Subcutaneous abdominal adipose tissue (tissue), 5 donors: ENCODE measurements around the gene GPC5.
"Not testable (repeated sequence)": the region's sequence is repeated elsewhere in the genome, so short reads cannot be mapped to it uniquely, and the experiment has no call there.

Source experiments
- H3K27ac ChIP-seq: one replicate; pipeline ENCODE4 v1.7.0; 2013; ENCODE audit warnings: low read depth, mild to moderate bottlenecking, inconsistent platforms, low read length, moderate library complexity
- H3K27me3 ChIP-seq, 5 donors: one replicate each; pipeline ENCODE4 v1.7.0; 2013; ENCODE audit warnings: low read length in 5 of 5, inconsistent platforms in 1 of 5; ENCODE audit not compliant: control insufficient read depth in 5 of 5, insufficient read depth in 4 of 5
- H3K36me3 ChIP-seq, 5 donors: one replicate each; pipeline ENCODE4 v1.7.0; 2013; ENCODE audit warnings: low read length in 5 of 5; ENCODE audit not compliant: control insufficient read depth in 5 of 5, insufficient read depth in 5 of 5
- H3K4me1 ChIP-seq, 5 donors: one replicate each; pipeline ENCODE4 v1.7.0; 2013; ENCODE audit warnings: low read length in 5 of 5, mild to moderate bottlenecking in 3 of 5, moderate library complexity in 1 of 5; ENCODE audit not compliant: control insufficient read depth in 5 of 5, insufficient read depth in 5 of 5
- H3K4me3 ChIP-seq, 5 donors: one replicate each; pipeline ENCODE4 v1.7.0; 2013; ENCODE audit warnings: low read length in 5 of 5, low read depth in 1 of 5
- H3K9ac ChIP-seq, 5 donors: one replicate each; pipeline ENCODE4 v1.7.0; 2013; ENCODE audit warnings: low read length in 5 of 5, mild to moderate bottlenecking in 4 of 5, moderate library complexity in 3 of 5
- H3K9me3 ChIP-seq, 5 donors: one replicate each; pipeline ENCODE4 v1.7.0; 2013; ENCODE audit warnings: low read length in 5 of 5; ENCODE audit not compliant: control insufficient read depth in 5 of 5
- donor health status: healthy.
- donor health status: healthy.
- donor health status: healthy.
- donor health status: healthy.
- donor health status: healthy.

The GPC5 gene

GRCh38 chr13:91397595-91397994 is 826 bp upstream of the GPC5 start:
- Histone ChIP-seq H3K9ac (no peak overlapping the region), H3K4me3 (no peak overlapping the region), H3K4me1 (peaks cover 0 to 15% (median 12%) of the 10 kb centered on the region in 5 donors), H3K27ac (no peak overlapping the region), H3K27me3 (peaks cover 11 to 55% (median 32%) of the 10 kb centered on the region in 5 donors), H3K9me3 (no peaks in the 10 kb centered on the region), H3K36me3 (no peaks in the 10 kb centered on the region)

GRCh38 chr13:91399189-91400062 is 1.0 kb downstream of the GPC5 start:
- Histone ChIP-seq H3K4me1 (peaks cover 0 to 15% (median 12%) of the 10 kb centered on the region in 5 donors), H3K27me3 (peaks cover 11 to 50% (median 30%) of the 10 kb centered on the region in 5 donors), H3K4me3 (peak overlapping the region in 3 of 5 donors; percentile 56 to 66 (median 64)), H3K9me3 (no peaks in the 10 kb centered on the region), H3K9ac (no peak overlapping the region), H3K27ac (no peak overlapping the region), H3K36me3 (no peaks in the 10 kb centered on the region)

GRCh38 chr13:91400063-91400399 is 1.6 kb downstream of the GPC5 start:
- peaks cover 0 to 15% (median 12%) of the 10 kb centered on the region in 5 donors for H3K4me1 ChIP-seq
- H3K27ac ChIP-seq = no peak overlapping the region
- peaks cover 11 to 44% (median 24%) of the 10 kb centered on the region in 5 donors for H3K27me3 ChIP-seq
- no peak overlapping the region for H3K9ac ChIP-seq
- H3K36me3 ChIP-seq = no peaks in the 10 kb centered on the region
- H3K9me3 ChIP-seq = no peaks in the 10 kb centered on the region
- no peak overlapping the region for H3K4me3 ChIP-seq

DNA sequence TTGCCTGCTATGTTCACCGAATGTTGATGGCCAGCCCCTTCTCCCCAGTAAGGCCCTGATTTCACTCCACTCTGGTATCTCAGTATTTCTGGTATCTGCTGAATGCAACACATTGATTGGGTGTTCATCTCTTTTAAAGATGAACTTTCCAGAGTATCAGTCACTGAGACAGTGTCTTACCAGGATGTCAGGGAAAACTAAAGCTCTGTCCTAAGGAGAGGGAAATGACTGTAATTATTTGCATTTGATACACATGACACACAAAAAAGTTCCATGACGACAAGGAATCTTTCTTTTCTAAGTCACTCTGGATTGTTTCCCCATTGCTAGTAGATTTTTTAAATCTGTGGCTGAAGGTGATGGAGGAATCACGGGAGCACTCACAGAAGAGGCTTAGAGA is 2.2 kb downstream of the GPC5 start:
- Histone ChIP-seq H3K9me3 (no peaks in the 10 kb centered on the region), H3K36me3 (no peaks in the 10 kb centered on the region), H3K9ac (no peak overlapping the region), H3K27me3 (peaks cover 11 to 39% (median 22%) of the 10 kb centered on the region in 5 donors), H3K4me1 (peaks cover 0 to 15% (median 12%) of the 10 kb centered on the region in 5 donors), H3K4me3 (no peak overlapping the region), H3K27ac (no peak overlapping the region)

DNA sequence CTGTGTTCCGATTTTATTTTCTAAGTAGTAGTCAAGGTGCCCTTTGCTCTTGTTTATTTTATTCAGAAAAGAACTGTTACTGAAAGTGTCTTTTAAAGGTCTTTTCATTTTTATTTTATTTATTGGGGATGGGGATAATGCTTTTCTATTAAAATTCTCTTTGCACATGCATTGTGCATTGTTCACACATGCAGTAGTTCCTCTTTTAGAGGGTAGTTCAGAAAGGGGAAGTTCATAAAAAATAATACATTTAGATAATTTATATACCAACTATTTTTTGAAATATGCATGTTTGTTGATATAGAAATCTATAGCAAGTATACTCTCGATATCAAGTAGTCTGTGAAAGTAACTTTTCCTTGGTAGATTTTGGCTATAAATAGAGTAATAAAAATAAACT is 3.5 kb downstream of the GPC5 start:
- Histone ChIP-seq H3K9ac (no peak overlapping the region), H3K27me3 (peaks cover 10 to 26% (median 16%) of the 10 kb centered on the region in 5 donors), H3K36me3 (no peaks in the 10 kb centered on the region), H3K9me3 (no peaks in the 10 kb centered on the region), H3K4me1 (peaks cover 0 to 15% (median 12%) of the 10 kb centered on the region in 5 donors), H3K4me3 (no peak overlapping the region), H3K27ac (no peak overlapping the region)

DNA sequence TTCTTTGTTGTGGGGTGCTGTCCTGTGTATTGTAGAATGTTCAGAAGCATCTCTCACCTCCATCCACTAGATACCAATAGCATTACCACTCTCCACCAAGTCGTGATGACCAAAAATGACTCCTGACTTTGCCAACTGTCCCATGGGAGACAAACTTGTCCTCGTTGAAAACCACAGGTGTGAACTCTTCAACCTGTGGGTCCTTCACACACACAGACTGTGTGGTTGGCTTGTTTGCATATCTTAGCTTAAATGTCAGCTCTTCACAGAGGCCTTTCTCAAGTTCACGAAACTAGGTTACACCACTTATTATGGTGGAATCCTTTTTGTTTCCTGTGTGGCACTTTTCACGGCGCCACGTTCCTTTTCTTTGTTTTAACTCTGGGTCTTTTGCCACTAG is 6.8 kb downstream of the GPC5 start:
- Histone ChIP-seq H3K9me3 (no peaks in the 10 kb centered on the region), H3K4me1 (no peaks in the 10 kb centered on the region), H3K27me3 (peaks cover 0 to 7% (median 0%) of the 10 kb centered on the region in 5 donors), H3K4me3 (no peak overlapping the region), H3K36me3 (no peaks in the 10 kb centered on the region), H3K9ac (no peak overlapping the region), H3K27ac (no peak overlapping the region)

GRCh38 chr13:91406619-91407018 is 8.2 kb downstream of the GPC5 start:
- Histone ChIP-seq H3K36me3 (no peaks in the 10 kb centered on the region), H3K4me3 (no peak overlapping the region), H3K27me3 (peaks cover 0 to 3% (median 0%) of the 10 kb centered on the region in 5 donors), H3K4me1 (no peaks in the 10 kb centered on the region), H3K9me3 (no peaks in the 10 kb centered on the region), H3K27ac (no peak overlapping the region), H3K9ac (no peak overlapping the region)

GRCh38 chr13:91408971-91409370 is 10.6 kb downstream of the GPC5 start:
- Histone ChIP-seq H3K27ac (no peak overlapping the region), H3K4me3 (no peak overlapping the region), H3K27me3 (peaks cover 0 to 3% (median 0%) of the 10 kb centered on the region in 5 donors), H3K4me1 (no peaks in the 10 kb centered on the region), H3K9ac (no peak overlapping the region), H3K9me3 (no peaks in the 10 kb centered on the region), H3K36me3 (no peaks in the 10 kb centered on the region)

DNA sequence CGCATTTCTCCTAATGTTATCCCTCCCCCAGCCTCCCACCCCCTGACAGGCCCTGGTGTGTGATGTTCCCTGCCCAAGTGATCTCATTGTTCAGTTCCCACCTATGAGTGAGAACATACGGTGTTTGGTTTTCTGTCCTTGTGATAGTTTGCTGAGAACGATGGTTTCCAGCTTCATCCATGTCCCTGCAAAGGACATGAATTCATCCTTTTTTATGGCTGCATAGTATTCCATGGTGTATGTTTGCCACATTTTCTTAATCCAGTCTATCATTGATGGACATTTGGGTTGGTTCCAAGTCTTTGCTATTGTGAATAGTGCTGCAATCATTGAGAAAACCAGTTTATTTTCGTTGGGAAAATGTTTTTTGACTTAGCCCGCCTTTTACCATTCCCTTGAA is 18.2 kb downstream of the GPC5 start:
- H3K9ac ChIP-seq, H3K27me3 ChIP-seq, H3K27ac ChIP-seq, H3K36me3 ChIP-seq, H3K9me3 ChIP-seq, H3K4me3 ChIP-seq, H3K4me1 ChIP-seq: not testable (repeated sequence)

- Histone ChIP-seq H3K4me1 (no peaks in the 10 kb centered on the region), H3K36me3 (no peaks in the 10 kb centered on the region), H3K27me3 (no peaks in the 10 kb centered on the region), H3K27ac (no peak overlapping the region), H3K4me3 (no peak overlapping the region), H3K9ac (no peak overlapping the region), H3K9me3 (no peaks in the 10 kb centered on the region)
Measured at GRCh38 chr13:91417660-91418325, 19.4 kb downstream of the GPC5 start.
